Lower leg skin (tissue), 4 donors: ENCODE data around the gene NAV2. TPM values are rescaled to one million over a fixed set of nuclear protein-coding genes. Genes with fewer than 3 reads are reported as not detected.

Source experiments
- DNase-seq, 2 donors: peaks; one replicate each; pipeline ENCODE4 v3.0.0-alpha.2; 2019; ENCODE audit warnings: low spot score in 2 of 2
- H3K4me3 ChIP-seq: fragments of 200-600 bp; sonication (generic); 2 replicates; pipeline ENCODE4 v1.5.1; 2017; ENCODE audit warnings: mild to moderate bottlenecking, low read depth; ENCODE audit not compliant: poor library complexity, severe bottlenecking
- POLR2A ChIP-seq, 2 donors: fragments of 450-650 bp; IDR thresholded peaks; one replicate each; pipeline ENCODE4 v1.6.1; 2016 to 2017; ENCODE audit warnings: antibody characterized with exemption in 2 of 2, mild to moderate bottlenecking in 1 of 2, moderate library complexity in 1 of 2
- WGBS, 2 donors: methylation state at CpG; one replicate each; pipeline ENCODE4 v1.1.5; 2018; 5-methylcytosine and 5-hydroxymethylcytosine counted together
- intact Hi-C: fragments of 100-400 bp; cut with DNase I; formaldehyde crosslinking; loops from one replicate; pipeline ENCODE4 v1.15.0; 2023; ENCODE audit warnings: low total_unique reads
- total RNA-seq, 4 donors: library from RNA; depleted of rRNA; stranded (reverse); fragments of >200 nt; gene quantifications; one replicate each; pipeline ENCODE4 v1.1.0, GENCODE V29; 2016
- TF ChIP-seq, protein P1 (sequence below), 3 donors: fragments of 450-650 bp; IDR thresholded peaks; one replicate each; pipeline ENCODE4 v1.5.1; 2016; ENCODE audit warnings: antibody characterized with exemption in 3 of 3, mild to moderate bottlenecking in 3 of 3, moderate library complexity in 2 of 3

Gene NAV2
- total RNA-seq, 4 donors from 2014 or later = 5.8 to 30.7 (median 21.0) TPM

DNA sequence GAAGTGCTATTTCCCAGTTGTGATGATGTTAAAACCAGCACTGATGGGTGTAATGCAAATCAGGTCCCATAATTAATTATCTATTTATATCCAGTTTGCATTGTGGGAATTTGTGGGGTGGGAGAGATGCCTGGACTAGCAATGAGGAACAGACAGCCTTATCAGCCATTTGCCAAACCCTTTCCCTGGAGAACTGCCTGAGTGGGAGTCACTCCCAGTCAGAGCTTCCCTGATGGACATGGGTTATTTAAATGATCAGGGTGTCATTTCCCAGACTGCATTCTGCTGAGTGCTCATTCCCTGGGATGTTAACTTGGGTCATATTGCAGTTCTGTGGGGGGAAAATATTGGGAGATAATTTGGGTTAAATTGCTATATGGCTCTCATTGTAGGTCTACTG is 168.5 kb downstream of the NAV2 start:
- intact Hi-C loops = no loop called here
- no peak for DNase-seq
- H3K4me3 ChIP-seq = no peak overlapping the region
- TF ChIP-seq, protein P1, sequence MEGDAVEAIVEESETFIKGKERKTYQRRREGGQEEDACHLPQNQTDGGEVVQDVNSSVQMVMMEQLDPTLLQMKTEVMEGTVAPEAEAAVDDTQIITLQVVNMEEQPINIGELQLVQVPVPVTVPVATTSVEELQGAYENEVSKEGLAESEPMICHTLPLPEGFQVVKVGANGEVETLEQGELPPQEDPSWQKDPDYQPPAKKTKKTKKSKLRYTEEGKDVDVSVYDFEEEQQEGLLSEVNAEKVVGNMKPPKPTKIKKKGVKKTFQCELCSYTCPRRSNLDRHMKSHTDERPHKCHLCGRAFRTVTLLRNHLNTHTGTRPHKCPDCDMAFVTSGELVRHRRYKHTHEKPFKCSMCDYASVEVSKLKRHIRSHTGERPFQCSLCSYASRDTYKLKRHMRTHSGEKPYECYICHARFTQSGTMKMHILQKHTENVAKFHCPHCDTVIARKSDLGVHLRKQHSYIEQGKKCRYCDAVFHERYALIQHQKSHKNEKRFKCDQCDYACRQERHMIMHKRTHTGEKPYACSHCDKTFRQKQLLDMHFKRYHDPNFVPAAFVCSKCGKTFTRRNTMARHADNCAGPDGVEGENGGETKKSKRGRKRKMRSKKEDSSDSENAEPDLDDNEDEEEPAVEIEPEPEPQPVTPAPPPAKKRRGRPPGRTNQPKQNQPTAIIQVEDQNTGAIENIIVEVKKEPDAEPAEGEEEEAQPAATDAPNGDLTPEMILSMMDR (IDR thresholded peaks at IDR 0.05) = no peak
- TF ChIP-seq POLR2A (IDR thresholded peaks at IDR 0.05) = no peak

- intact Hi-C loops = no loop called here
- no peak for DNase-seq
- TF ChIP-seq POLR2A (IDR thresholded peaks at IDR 0.05) = no peak
- TF ChIP-seq, protein P1 (IDR thresholded peaks at IDR 0.05) = no peak
- 61 to 63% methylated on average over 3 of the region's 3 CpGs for WGBS, 2 donors
- no peak overlapping the region for H3K4me3 ChIP-seq
Observed at GRCh38 chr11:19882356-19882755, 169.7 kb downstream of the NAV2 start.

DNA sequence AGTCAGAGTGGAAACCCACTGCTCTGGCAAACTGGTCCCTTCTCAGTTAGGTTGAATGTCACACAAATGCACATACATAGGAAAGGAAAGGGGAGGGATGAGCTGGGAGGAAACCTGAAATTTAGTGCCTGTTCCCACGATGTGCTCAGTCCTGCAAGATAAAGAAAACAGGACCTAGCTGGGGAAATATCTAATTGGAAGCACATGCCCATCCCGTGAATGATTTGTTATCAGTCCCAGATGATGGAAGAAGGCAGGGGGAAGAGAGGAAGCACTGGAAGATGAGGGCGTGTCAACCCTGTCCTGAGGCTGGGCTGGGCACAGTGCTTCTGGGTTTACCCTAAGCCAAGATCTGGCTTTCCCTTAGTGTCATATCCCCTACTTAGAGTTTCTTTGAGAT is 173.9 kb downstream of the NAV2 start:
- WGBS, 2 donors = 68 to 76% methylated on average over 3 of the region's 3 CpGs
- intact Hi-C loops = no loop called here

DNA sequence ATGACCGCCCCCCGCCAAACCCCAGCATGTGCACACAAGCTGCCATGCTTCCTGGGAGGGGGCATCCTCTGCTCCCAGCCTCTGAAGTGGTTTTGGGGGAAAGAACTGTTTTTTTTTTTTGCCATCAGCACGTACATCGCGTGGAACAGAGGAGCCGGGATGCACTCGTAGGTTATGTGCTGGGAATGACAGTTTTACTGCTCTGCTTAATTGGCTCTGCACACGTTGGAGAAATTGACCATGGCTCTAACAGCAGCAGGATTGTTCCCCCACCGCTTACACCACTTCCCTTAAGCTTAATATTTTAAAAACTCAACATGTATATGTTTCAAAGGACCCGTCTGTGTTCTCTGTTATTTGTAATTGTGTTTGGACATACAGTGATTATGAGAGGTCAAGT is 175.2 kb downstream of the NAV2 start:
- intact Hi-C loops = no loop called here
- TF ChIP-seq POLR2A (IDR thresholded peaks at IDR 0.05) = no peak
- TF ChIP-seq, protein P1 (IDR thresholded peaks at IDR 0.05) = no peak
- WGBS, 2 donors = 89 to 95% methylated on average over 10 of the region's 10 CpGs

More for the DNA sequence above, 173.9 kb downstream of the NAV2 start:
- TF ChIP-seq POLR2A (IDR thresholded peaks at IDR 0.05) = no peak
- H3K4me3 ChIP-seq = no peak overlapping the region
- no peak for DNase-seq

DNA sequence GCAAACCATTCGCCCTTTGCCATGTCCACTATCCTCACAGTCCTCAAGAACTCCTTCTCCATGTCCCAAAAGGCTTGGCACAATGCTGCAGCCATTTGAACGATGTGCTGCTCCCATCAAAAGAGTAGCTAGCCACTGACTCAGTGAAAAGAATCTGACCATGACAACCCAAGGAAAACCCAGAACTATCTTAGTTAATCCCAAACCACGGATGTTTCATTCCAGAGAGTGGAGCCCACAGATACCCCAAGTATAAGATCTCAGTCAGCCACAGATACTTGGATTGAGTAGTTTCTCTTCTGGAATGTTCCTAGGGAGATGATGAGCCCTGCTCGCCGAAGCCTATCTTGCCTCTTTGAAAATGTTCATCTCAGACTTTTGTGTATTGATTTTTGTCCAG is 176.9 kb downstream of the NAV2 start:
- DNase-seq = no peak
- 94 to 96% methylated on average over 5 of the region's 5 CpGs for WGBS, 2 donors
- TF ChIP-seq POLR2A (IDR thresholded peaks at IDR 0.05) = no peak
- TF ChIP-seq, protein P1 (IDR thresholded peaks at IDR 0.05) = no peak

More for the DNA sequence above, 175.2 kb downstream of the NAV2 start:
- DNase-seq = no peak
- H3K4me3 ChIP-seq = no peak overlapping the region

GRCh38 chr11:19890308-19890707 is 177.7 kb downstream of the NAV2 start:
- TF ChIP-seq POLR2A (IDR thresholded peaks at IDR 0.05) = no peak
- TF ChIP-seq, protein P1 (IDR thresholded peaks at IDR 0.05) = no peak
- no peak overlapping the region for H3K4me3 ChIP-seq
- intact Hi-C loops = no loop called here
- DNase-seq = no peak
- whole genome bisulfite sequencing, 2 donors = 44 to 58% methylated on average over 1 of the region's 1 CpG

More for the DNA sequence above, 176.9 kb downstream of the NAV2 start:
- H3K4me3 ChIP-seq = no peak overlapping the region
- intact Hi-C loops = no loop called here
